ENCODE results near the gene STN1. TPM values are rescaled to one million over a fixed set of nuclear protein-coding genes. Genes with fewer than 3 reads are reported as not detected.

The STN1 gene
- total and polyA plus RNA-seq, 2 of the 8 experiments (the other 6 are each of a cell fraction or from before 2014, with no cell fraction given): 10.1 to 12.4 TPM

DNA sequence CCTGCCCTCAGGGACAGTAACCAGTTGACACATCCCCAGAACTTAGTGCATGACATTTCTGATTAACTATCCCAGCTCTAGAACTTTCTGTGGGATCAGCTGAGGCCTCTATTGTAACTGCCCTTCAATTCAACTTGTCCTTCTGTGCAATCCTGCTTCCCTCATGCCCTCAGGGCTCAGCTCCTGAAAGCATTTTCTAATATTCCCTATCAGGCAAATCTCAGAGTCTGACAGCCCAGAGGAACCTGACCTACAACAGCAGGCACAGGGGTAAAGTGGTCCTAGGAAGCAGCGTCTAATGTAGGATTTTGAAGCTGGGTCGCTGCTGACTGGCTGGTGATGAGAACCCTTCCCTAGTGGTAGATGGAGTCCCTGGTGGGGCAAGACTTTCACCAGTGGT lies 13.6 kb upstream of the STN1 start:
- Histone ChIP-seq H3K56ac (replicated peaks; ENCODE audit: insufficient read length, low read depth, low read length) (no peak overlapping the region), H3K9me3 (ENCODE audit: insufficient read depth in 2 of 2, low read depth in 1 of 2, low read length in 1 of 2) (no peaks in the 10 kb centered on the region), H3K4ac (replicated peaks; ENCODE audit: insufficient read length, low read depth, low read length) (no peak overlapping the region), H3K9ac (replicated peaks in 1 of 4; ENCODE audit: extremely low read depth in 1 of 4, low read depth in 3 of 4, low read length in 3 of 4) (no peak overlapping the region), H3K79me2 (ENCODE audit: control insufficient read depth in 1 of 2, insufficient read depth in 2 of 2, low read length in 2 of 2) (no peaks in the 10 kb centered on the region), H4K20me1 (replicated peaks in 1 of 2; ENCODE audit: control insufficient read depth in 1 of 2, insufficient read depth in 2 of 2, low read length in 2 of 2) (no peaks in the 10 kb centered on the region), H3K18ac (ENCODE audit: extremely low read depth, low read length) (no peak overlapping the region), H3K4me3 (ENCODE audit: extremely low read depth in 1 of 4, insufficient read depth in 2 of 4, low read depth in 3 of 4, low read length in 4 of 4) (no peak overlapping the region), H2AK5ac (ENCODE audit: low read depth, low read length) (no peak overlapping the region), H2AFZ (ENCODE audit: low read length) (no peak overlapping the region), H3K4me1 (replicated peaks in 1 of 4; ENCODE audit: control insufficient read depth in 3 of 4, insufficient read depth in 4 of 4, low read length in 3 of 4) (peaks cover 0 to 5% (median 4%) of the 10 kb centered on the region in 4 experiments; a peak in 4 of 7 replicates), H3K79me1 (ENCODE audit: low read depth, low read length) (no peaks in the 10 kb centered on the region), H3K14ac (ENCODE audit: insufficient read length) (no peak overlapping the region), H4K5ac (ENCODE audit: insufficient read length, low read depth, low read length) (no peak overlapping the region), H3K27ac (ENCODE audit: low read depth, low read length) (no peak overlapping the region), H2BK120ac (replicated peaks; ENCODE audit: low read depth, low read length) (no peak overlapping the region), H4K8ac (ENCODE audit: extremely low read depth, insufficient read depth, low read length) (no peak overlapping the region), H2BK20ac (ENCODE audit: low read length) (no peak overlapping the region), H4K91ac (replicated peaks; ENCODE audit: insufficient read length, low read length) (no peak overlapping the region), H3K23ac (ENCODE audit: insufficient read length) (no peak overlapping the region), H3K23me2 (ENCODE audit: low read depth, low read length) (no peaks in the 10 kb centered on the region), H3K27me3 (replicated peaks in 1 of 4; ENCODE audit: control insufficient read depth in 3 of 4, extremely low read depth in 1 of 4, insufficient read depth in 3 of 4, low read length in 3 of 4) (no peaks in the 10 kb centered on the region), H2BK5ac (ENCODE audit: low read depth, low read length) (no peak overlapping the region), H2BK15ac (ENCODE audit: low read length) (no peak overlapping the region), H2BK12ac (ENCODE audit: low read depth, low read length) (no peak overlapping the region), H3K4me2 (ENCODE audit: insufficient read depth in 1 of 2, low read depth in 2 of 2, low read length in 2 of 2) (no peak overlapping the region), H3K36me3 (ENCODE audit: control insufficient read depth in 2 of 4, insufficient read depth in 4 of 4, low read length in 3 of 4) (no peaks in the 10 kb centered on the region)
- no peak for TF ChIP-seq BACH1 (IDR thresholded peaks at IDR 0.05; ENCODE audit: low read length)
- TF ChIP-seq CHD1 (IDR thresholded peaks at IDR 0.05; ENCODE audit: low read depth, low read length): no peak
- TF ChIP-seq RBBP5 (IDR thresholded peaks at IDR 0.05; ENCODE audit: borderline replicate concordance, low read depth, low read length): no peak
- TF ChIP-seq SP1 (IDR thresholded peaks at IDR 0.05; ENCODE audit: low read depth, low read length): no peak
- no peak for TF ChIP-seq SAP30 (IDR thresholded peaks at IDR 0.05; ENCODE audit: insufficient read depth, insufficient replicate concordance, low read length)
- TF ChIP-seq EGR1 (IDR thresholded peaks at IDR 0.05; ENCODE audit: borderline replicate concordance, low read depth, low read length): no peak
- TF ChIP-seq TAF1 (IDR thresholded peaks at IDR 0.05; ENCODE audit: low read depth, low read length): no peak
- no peak for TF ChIP-seq POLR2AphosphoS5 (IDR thresholded peaks at IDR 0.05; ENCODE audit: low read depth, low read length)
- TF ChIP-seq TAF7 (optimal IDR thresholded peaks at IDR 0.05; ENCODE audit: borderline replicate concordance, low read depth, low read length): no peak
- TF ChIP-seq SIX5 (IDR thresholded peaks at IDR 0.05; ENCODE audit: low read depth, low read length): no peak
- no peak for TF ChIP-seq SIN3A (conservative IDR thresholded peaks at IDR 0.05 in 1 of 2, IDR thresholded peaks at IDR 0.05 in 1 of 2; ENCODE audit: low read depth in 1 of 2, low read length in 2 of 2)
- ChIA-PET CTCF (ENCODE audit: partially characterized antibody) (interaction anchor here (1.1 to 1.9 kb wide), 4 partner anchors 10 to 46 kb away, joined by 3 to 10 read pairs (median 6); no protein-coding TSS in a partner anchor), POLR2A (ENCODE audit: partially characterized antibody) (no interaction called here)
- WGBS, 2 experiments (ENCODE audit: extremely low coverage in 1 of 2, insufficient coverage in 1 of 2, insufficient read length in 1 of 2, insufficient replicate concordance in 2 of 2, low coverage in 1 of 2, low lambda C conversion rate in 2 of 2, missing lambda C conversion rate in 1 of 2): 87% methylated on average over 2 of the region's 2 CpGs; no CpG with 5 or more reads in 1 of the 2 experiments
- FAIRE-seq (no peak), DNase-seq (ENCODE audit: low read depth in 1 of 2, low spot score in 2 of 2) (no peak)

All from H1 (cell line).